HepG2 (cell line): ENCODE measurements around the gene CBY2.

ENCODE experiments used
- ADNP ChIP-seq: sonication (generic); formaldehyde crosslinking; IDR thresholded peaks from 2 replicates; pipeline ENCODE4 v1.4.0; 2020; ENCODE audit warnings: missing genetic modification reagents
- NFE2 ChIP-seq: sonication (generic); formaldehyde crosslinking; IDR thresholded peaks from 2 replicates; pipeline ENCODE4 v1.4.0; 2020; ENCODE audit warnings: missing genetic modification reagents
- PAX8 ChIP-seq: sonication (generic); formaldehyde crosslinking; IDR thresholded peaks from 2 replicates; pipeline ENCODE4 v1.8.0; 2022; ENCODE audit warnings: mild to moderate bottlenecking, missing genetic modification reagents, borderline replicate concordance
- POLR2AphosphoS5 ChIP-seq: IDR thresholded peaks from 2 replicates; pipeline ENCODE4 v1.6.1; 2012; ENCODE audit warnings: low read depth, low read length
- POLR2G ChIP-seq: fragments of 200-400 bp; formaldehyde crosslinking; IDR thresholded peaks from 2 replicates; pipeline ENCODE4 v1.6.1; 2018; ENCODE audit warnings: mild to moderate bottlenecking, low read depth, low read length, moderate library complexity
- RAD21 ChIP-seq: fragments of 450-650 bp; formaldehyde crosslinking; IDR thresholded peaks from 2 replicates; pipeline ENCODE4 v1.5.0; 2020; ENCODE audit warnings: mild to moderate bottlenecking
- RELA ChIP-seq: sonication (generic); formaldehyde crosslinking; IDR thresholded peaks from 2 replicates; pipeline ENCODE4 v1.4.0; 2020; ENCODE audit warnings: missing genetic modification reagents
- SOX13 ChIP-seq, 3 experiments: fragments of 450-650 bp in 1 of 3; sonication (generic) in 1 of 3; formaldehyde crosslinking in 1 of 3; IDR thresholded peaks in 2 of 3; conservative IDR thresholded peaks in 1 of 3; 2 replicates each; pipeline versions ENCODE4 v1.5.0 to v1.6.1; 2016 to 2020; ENCODE audit warnings: antibody characterized with exemption in 1 of 3, mild to moderate bottlenecking in 1 of 3, missing compliant biosample characterization in 1 of 3, missing genetic modification reagents in 1 of 3, moderate library complexity in 1 of 3
- TAF1 ChIP-seq: sonication (generic); formaldehyde crosslinking; IDR thresholded peaks from 2 replicates; pipeline ENCODE4 v1.4.0; 2020; ENCODE audit warnings: missing genetic modification reagents
- ZNF143 ChIP-seq: sonication (generic); formaldehyde crosslinking; IDR thresholded peaks from 2 replicates; pipeline ENCODE4 v1.4.0; 2020; ENCODE audit warnings: missing genetic modification reagents
- ZNF569 ChIP-seq: sonication (generic); formaldehyde crosslinking; IDR thresholded peaks from 2 replicates; pipeline ENCODE4 v1.5.0; 2020; ENCODE audit warnings: mild to moderate bottlenecking, missing genetic modification reagents, moderate library complexity, borderline replicate concordance
- TF ChIP-seq, protein P1 (sequence below), 2 experiments: IDR thresholded peaks; 2 replicates each; pipeline ENCODE4 v1.6.1; 2011 to 2012; ENCODE audit warnings: low read length in 2 of 2, borderline replicate concordance in 1 of 2, low read depth in 1 of 2, mild to moderate bottlenecking in 1 of 2, moderate library complexity in 1 of 2
- TF ChIP-seq, protein P2 (sequence below): sonication (generic); formaldehyde crosslinking; IDR thresholded peaks from 2 replicates; pipeline ENCODE4 v1.4.0; 2020; ENCODE audit warnings: missing genetic modification reagents

DNA sequence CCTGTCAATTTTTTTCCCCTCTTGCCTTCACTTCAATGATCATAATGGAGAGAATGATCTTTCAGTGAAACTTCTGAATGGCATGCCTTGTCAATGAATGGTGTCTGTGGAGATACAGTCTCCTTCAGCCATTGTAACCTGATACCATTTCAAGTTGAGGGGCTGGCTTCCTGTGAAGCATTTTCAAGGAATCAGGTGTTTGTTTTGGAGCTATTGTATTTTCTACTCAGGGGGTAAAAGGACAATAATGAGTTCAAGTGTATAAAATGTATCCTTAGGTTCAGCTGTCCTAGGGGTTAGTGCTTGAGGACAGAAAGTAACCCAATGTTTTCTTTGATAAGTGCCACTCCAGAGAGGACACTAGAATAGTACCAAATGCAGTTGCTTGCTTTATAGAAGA lies 23.8 kb upstream of the CBY2 start:
- no peak for TF ChIP-seq PAX8
- no peak for TF ChIP-seq RAD21 (CRISPR knock-in tag)
- no peak for TF ChIP-seq POLR2G
- TF ChIP-seq RELA, result no peak
- no peak for TF ChIP-seq SOX13 (IDR thresholded peaks at IDR 0.05)
- TF ChIP-seq SOX13 (CRISPR knock-in tag; conservative IDR thresholded peaks at IDR 0.05 in 1 of 2, IDR thresholded peaks at IDR 0.05 in 1 of 2), result no peak
- TF ChIP-seq, protein P1, sequence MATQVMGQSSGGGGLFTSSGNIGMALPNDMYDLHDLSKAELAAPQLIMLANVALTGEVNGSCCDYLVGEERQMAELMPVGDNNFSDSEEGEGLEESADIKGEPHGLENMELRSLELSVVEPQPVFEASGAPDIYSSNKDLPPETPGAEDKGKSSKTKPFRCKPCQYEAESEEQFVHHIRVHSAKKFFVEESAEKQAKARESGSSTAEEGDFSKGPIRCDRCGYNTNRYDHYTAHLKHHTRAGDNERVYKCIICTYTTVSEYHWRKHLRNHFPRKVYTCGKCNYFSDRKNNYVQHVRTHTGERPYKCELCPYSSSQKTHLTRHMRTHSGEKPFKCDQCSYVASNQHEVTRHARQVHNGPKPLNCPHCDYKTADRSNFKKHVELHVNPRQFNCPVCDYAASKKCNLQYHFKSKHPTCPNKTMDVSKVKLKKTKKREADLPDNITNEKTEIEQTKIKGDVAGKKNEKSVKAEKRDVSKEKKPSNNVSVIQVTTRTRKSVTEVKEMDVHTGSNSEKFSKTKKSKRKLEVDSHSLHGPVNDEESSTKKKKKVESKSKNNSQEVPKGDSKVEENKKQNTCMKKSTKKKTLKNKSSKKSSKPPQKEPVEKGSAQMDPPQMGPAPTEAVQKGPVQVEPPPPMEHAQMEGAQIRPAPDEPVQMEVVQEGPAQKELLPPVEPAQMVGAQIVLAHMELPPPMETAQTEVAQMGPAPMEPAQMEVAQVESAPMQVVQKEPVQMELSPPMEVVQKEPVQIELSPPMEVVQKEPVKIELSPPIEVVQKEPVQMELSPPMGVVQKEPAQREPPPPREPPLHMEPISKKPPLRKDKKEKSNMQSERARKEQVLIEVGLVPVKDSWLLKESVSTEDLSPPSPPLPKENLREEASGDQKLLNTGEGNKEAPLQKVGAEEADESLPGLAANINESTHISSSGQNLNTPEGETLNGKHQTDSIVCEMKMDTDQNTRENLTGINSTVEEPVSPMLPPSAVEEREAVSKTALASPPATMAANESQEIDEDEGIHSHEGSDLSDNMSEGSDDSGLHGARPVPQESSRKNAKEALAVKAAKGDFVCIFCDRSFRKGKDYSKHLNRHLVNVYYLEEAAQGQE (IDR thresholded peaks at IDR 0.05; ENCODE audit: borderline replicate concordance in 1 of 2, low read depth in 1 of 2, low read length in 2 of 2), result no peak
- no peak for TF ChIP-seq ZNF569 (CRISPR knock-in tag)
- no peak for TF ChIP-seq TAF1 (CRISPR knock-in tag)
- TF ChIP-seq, protein P2, sequence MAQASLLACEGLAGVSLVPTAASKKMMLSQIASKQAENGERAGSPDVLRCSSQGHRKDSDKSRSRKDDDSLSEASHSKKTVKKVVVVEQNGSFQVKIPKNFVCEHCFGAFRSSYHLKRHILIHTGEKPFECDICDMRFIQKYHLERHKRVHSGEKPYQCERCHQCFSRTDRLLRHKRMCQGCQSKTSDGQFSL (CRISPR knock-in tag), result no peak
- TF ChIP-seq NFE2 (CRISPR knock-in tag), result no peak
- TF ChIP-seq POLR2AphosphoS5, result no peak
- TF ChIP-seq ADNP (CRISPR knock-in tag), result no peak
- TF ChIP-seq ZNF143, result no peak
